ENCODE measurements around the gene ARHGAP31.

- no peak for TF ChIP-seq TARDBP (IDR thresholded peaks at IDR 0.05)
- no peak for TF ChIP-seq LEF1 (IDR thresholded peaks at IDR 0.05; ENCODE audit: borderline replicate concordance)
- TF ChIP-seq SUZ12 (IDR thresholded peaks at IDR 0.05): no peak
- TF ChIP-seq BHLHE40 (IDR thresholded peaks at IDR 0.05; ENCODE audit: borderline replicate concordance): no peak
- TF ChIP-seq FOXA1 (IDR thresholded peaks at IDR 0.05): no peak
- TF ChIP-seq HDGF (IDR thresholded peaks at IDR 0.05; ENCODE audit: borderline replicate concordance): no peak
- no peak for TF ChIP-seq ELF4 (IDR thresholded peaks at IDR 0.05)
- TF ChIP-seq PKNOX1 (IDR thresholded peaks at IDR 0.05): no peak
- TF ChIP-seq FOXM1 (IDR thresholded peaks at IDR 0.05; ENCODE audit: borderline replicate concordance): no peak
- TF ChIP-seq NFRKB (IDR thresholded peaks at IDR 0.05): no peak
- TF ChIP-seq CTBP1 (IDR thresholded peaks at IDR 0.05; ENCODE audit: borderline replicate concordance): no peak
These were observed 55.3 kb downstream of the ARHGAP31 start for GRCh38 chr3:119349354-119350041.

Measured in HEK293T (cell line).